GM12892 (cell line): ENCODE results near the gene FHAD1.
A peak's percentile ranks its signal among the peaks of the same experiment; 100 is the strongest.

Experiments
- DNase-seq: peaks from one replicate; pipeline ENCODE4 v3.0.0; 2011; ENCODE audit not compliant: insufficient read length
- FAIRE-seq: peaks from 2 replicates; lab custom pipeline; 2011; peaks lifted over from hg19 to GRCh38; lab: Jason Lieb, UNC
- POLR2A ChIP-seq: IDR thresholded peaks from 2 replicates; pipeline ENCODE4 v1.6.1; 2011; ENCODE audit warnings: low read depth, low read length, control low read depth
- POLR2AphosphoS5 ChIP-seq: IDR thresholded peaks from 2 replicates; pipeline ENCODE4 v1.6.1; 2011; ENCODE audit warnings: low read depth, low read length, control low read depth
- TAF1 ChIP-seq: IDR thresholded peaks from 2 replicates; pipeline ENCODE4 v1.6.1; 2011; ENCODE audit warnings: low read depth, mild to moderate bottlenecking, control low read depth, low read length, borderline replicate concordance

FHAD1 gene

DNA sequence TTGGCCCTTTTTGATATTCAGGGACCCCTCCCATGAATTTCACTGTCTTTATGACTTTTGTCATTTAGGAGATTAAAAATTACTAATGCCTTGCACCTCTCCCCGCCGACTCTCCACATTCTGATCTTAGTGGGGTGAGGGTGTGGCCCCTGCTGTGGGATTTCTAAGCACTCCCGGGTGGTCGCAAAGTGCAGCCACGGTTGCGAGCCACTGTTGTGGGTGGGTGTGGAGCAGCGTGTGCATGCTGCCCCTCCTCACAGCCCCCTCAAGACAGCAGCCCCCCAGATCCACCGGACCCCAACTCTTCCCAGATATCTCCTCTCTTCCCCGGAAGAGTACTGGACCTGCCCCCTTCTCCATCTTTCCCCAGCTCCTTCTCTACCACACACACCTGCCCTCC, 96.1 kb downstream of the FHAD1 start:
- FAIRE-seq (no peak), DNase-seq (no peak)
- TF ChIP-seq POLR2AphosphoS5 (no peak), TAF1 (no peak), POLR2A (no peak)

DNA sequence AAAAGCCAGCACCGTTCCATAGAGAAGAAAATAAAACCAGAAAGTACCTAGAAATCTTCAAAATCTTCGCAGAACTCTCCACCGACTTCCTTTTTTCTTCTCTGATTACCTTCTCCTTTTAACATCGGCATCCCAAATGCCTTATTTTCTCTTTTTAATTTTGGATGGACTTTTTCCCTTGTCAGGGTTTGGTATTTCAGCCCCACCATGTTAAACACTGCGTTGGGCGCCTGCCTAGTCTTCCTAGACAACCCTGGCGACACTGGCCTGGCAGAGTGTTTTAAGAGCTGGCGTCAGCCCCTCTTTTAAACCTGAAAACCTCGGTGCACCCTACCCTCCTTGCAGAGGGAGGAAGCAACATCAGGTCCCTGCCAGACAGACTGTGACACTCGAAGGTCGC, 96.7 kb downstream of the FHAD1 start:
- TF ChIP-seq POLR2AphosphoS5 (no peak), POLR2A (no peak), TAF1 (no peak)
- no peak for DNase-seq
- FAIRE-seq: no peak

DNA sequence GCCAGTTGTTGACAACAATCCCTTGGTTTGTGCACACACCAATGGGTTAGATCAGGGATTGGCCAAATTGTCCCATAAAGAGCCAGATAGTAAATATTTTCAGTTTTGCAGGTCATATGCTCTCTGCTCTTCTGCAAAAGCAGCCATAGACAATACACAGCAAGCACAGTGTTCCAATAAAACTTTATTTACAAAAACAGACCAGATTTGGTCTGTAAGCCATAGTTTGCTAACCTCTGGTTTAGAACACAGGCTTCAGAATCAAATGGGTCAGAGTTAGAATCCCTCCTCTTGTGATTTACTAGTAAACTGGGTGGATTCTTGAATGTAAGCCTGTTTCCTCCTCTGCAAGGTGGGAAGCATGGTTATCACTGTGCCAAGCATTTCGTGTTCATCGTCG, 97.4 kb downstream of the FHAD1 start:
- no peak for DNase-seq
- no peak for FAIRE-seq
- TF ChIP-seq TAF1: no peak
- no peak for TF ChIP-seq POLR2A
- TF ChIP-seq POLR2AphosphoS5: no peak

DNA sequence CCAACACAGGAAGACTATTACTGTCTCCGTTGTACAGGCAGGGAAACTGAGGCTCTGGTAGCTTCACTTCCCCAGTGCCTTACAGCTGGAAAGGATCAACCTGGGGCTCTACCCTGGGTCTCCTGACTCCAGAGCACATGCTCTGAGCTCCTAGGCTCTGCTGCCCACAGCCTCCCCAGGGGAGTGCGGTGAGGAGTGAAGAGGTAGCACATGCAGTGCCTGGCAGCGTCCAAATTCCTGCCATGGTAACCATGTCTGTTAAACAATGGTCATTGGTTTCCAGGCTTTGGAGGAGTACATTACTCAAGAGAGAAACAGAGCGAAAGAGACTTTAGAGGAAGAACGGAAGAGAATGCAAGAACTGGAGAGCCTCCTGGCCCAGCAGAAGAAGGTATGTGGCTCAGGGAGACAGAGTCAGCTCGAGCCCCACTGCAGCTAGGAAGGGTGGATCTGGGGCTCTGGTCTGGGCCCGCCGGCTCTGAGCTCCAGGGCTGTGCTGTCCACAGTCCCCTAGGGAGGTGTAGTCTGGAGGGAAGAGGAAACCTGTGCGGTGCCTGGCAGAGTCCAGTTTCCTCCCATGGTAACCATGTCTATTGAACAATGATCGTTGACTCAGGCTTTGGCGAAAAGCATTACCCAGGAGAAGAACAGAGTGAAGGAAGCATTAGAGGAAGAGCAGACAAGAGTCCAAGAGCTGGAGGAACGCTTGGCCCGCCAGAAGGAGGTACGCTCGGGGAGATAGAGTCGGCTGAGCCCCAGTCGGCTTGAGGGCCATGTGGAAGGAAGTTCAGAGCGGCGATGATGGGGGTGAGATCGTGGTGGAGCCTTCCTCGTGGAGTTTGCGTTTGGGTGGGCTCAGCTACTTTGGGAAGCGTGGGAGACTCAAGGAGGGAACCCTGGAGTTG, 98.0 kb downstream of the FHAD1 start:
- no peak for DNase-seq
- TF ChIP-seq POLR2AphosphoS5: no peak
- TF ChIP-seq TAF1: no peak
- no peak for TF ChIP-seq POLR2A

DNA sequence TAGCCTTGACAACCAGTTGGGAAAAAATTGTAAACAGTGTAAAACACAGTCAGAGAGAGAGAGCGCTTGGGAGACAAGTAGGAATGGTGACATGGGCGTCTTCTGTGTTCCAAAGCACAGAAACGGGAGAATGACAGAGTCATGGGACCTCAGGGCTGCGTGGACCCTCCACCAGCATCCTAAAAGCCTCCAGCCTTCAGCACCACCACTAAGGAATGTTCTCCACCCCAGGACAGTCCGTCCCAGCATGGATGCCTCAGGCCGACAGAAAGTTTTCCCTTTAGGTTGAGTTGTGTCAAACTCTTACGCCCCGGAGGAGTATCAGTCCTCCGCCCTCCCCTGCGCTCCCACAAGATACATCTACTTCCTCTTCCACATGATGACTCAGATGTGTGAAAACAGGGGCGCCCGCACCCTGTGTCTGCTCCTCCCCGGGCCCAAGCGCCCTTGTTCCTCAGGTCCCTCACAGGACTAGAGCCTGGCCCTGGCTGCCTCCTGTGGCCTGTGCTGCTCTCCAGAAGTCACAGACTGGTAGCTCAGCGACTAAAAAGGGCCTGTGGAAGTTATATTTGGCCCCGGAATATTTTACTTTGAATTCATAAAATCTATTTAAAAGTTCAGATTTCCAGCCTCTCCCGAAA, 98.8 kb downstream of the FHAD1 start:
- DNase-seq (peak; percentile 31), FAIRE-seq (no peak)
- TF ChIP-seq POLR2A (no peak), TAF1 (no peak), POLR2AphosphoS5 (no peak)

More for the DNA sequence above, 98.0 kb downstream of the FHAD1 start:
- FAIRE-seq: no peak

DNA sequence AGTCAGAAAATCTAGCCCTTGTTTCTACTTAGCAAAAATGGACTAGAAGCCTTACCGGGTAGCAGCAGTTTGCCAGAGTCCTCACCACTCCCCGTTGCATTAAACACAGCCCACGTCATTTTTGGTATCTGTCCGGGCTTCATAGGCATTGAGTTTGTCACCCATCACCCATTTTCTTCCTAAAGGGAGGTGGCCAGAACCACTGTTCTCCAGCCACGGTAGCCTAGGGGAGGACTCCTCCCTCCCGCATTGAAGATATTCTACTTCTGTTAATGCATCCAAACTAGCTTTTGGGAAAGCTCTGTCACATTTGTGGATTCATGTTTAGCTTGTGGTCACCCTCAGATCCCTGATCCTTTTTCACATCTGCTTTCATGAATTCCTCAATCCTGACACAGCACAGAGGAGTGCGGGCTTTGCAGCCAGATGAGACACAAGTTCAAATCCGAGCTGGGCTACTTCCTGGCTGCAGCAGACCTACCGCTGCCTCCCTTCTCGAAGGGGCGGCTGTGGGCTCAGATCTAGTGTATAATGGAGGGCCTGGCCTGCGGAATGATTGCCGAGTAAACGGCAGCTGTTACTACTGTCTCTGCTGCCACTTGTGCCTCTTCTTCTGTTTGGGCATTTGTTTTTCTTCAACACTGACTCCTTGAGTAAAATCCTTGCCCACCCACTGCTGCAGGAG, 99.5 kb downstream of the FHAD1 start:
- TF ChIP-seq TAF1: no peak
- TF ChIP-seq POLR2AphosphoS5: no peak
- TF ChIP-seq POLR2A: no peak
- FAIRE-seq (no peak), DNase-seq (no peak)

DNA sequence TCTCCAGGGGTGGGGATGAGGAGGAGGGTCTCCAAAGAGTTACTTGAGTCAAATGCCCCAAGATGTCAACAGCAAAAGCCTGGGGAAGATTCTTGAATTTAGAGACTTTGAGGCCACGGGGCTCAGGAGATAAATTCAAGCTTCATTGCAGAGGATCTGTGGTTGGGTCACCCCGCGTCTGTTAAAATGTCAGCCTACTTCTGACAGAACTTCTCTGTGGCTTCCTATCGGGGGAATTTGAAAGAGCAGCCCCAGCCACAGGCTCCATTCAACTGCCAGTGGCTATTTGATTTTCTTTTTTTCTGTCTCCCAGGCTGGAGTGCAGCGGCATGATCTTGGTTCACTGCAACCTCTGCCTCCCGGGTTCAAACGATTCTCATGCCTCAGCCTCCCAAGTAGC, 100.2 kb downstream of the FHAD1 start:
- TF ChIP-seq TAF1 (no peak), POLR2AphosphoS5 (no peak), POLR2A (no peak)
- no peak for FAIRE-seq
- DNase-seq: no peak

DNA sequence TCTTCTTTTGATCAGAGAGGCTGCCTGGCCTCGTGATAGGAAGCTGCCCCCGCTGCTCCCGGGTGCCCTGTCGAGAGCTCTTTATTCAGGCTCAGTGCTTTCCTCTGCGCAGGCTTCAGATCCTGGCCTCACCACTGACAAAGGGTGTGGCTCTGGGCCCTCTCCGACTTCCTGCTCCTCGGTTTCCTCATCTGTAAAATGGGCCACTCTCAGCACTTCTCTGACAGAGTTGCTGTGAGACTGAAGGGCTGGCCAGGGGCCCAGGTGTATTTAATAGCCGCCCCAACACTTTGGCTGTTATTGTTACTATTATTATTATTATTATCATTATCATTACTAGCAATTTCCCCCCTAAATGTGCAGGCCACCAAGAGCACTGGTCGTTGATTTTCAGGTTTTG, 101.6 kb downstream of the FHAD1 start:
- DNase-seq: no peak
- TF ChIP-seq POLR2A: no peak
- TF ChIP-seq POLR2AphosphoS5: no peak
- no peak for TF ChIP-seq TAF1
- no peak for FAIRE-seq

DNA sequence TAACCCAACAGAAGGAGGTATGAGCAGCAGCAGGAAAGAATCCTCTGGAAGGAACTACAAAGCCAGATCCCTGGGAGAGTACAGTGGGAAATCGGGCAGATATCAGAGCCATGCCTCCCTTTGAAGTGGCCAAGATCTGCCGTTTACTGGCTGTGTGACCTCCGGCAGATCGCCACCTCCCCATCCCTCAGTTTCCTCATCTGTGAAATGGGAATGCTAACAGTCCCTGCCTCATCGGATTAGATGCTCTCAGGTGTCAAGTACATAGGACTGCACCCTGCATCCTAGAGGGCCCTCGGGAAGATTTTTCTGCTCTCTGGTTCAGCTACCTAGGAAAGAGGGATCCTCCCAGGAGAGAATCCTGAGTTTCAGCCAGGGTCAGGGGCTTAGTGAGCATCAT, 102.1 kb downstream of the FHAD1 start:
- no peak for FAIRE-seq
- no peak for TF ChIP-seq POLR2A
- no peak for TF ChIP-seq TAF1
- TF ChIP-seq POLR2AphosphoS5: no peak
- DNase-seq: no peak

DNA sequence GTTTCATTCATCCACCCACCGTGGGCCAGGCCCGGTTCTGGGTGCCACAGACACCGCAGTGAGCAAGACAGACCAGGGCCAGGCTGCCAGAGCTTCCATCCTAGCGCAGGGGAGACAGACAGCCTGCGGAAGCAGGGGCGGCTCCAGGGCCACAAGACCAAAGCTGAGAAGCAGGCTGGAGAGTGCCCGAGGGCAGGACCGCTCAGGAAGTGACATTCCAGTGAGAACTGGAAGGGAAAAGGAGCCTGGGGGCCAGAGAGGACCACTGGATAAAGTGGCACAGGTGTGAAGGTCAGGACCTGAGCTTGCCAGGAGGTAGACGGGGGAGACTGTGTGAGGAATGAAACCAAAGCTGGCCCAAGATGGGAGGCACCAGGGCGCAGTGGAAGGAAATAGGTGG, 103.1 kb downstream of the FHAD1 start:
- TF ChIP-seq POLR2A: no peak
- TF ChIP-seq POLR2AphosphoS5: no peak
- TF ChIP-seq TAF1: no peak
- FAIRE-seq: no peak
- DNase-seq: no peak

DNA sequence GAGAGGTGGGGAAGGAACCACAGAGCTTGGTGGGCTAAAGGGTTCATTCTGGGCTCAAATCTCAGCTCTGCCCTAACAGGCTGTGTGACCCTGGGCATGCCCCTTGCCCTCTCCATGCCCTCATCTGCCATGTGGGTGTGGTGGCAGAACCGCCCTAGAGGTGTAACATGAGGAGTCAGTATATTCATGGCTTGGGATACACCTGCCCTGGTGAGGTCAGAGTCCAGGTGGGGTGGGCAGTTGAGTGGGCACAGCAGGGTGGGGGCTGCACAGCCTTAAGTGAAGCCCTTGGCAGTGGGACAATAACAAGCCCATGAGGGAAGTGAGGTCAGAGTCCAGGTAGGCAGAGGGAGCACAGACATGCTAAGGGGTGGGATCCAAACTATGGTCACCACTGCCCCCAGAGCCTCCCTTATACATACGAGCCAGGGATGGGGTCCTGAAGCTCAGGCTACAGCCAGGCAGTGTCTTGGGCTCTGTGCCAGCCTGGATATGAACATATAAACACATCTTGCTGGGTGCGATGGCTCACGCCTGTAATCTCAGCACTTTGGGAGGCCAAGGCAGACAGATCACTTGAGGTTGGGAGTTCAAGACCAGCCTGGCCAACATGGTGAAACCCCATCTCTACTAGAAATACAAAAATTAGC, 103.7 kb downstream of the FHAD1 start:
- TF ChIP-seq POLR2AphosphoS5: no peak
- TF ChIP-seq POLR2A: no peak
- no peak for TF ChIP-seq TAF1
- DNase-seq (no peak), FAIRE-seq (no peak)
